ELR (cell line): Measurements from ENCODE around the gene MALRD1.
"Not testable (repeated sequence)": the region's sequence is repeated elsewhere in the genome, so short reads cannot be mapped to it uniquely, and the experiment has no call there.

ENCODE experiments used
- DNase-seq: peaks from one replicate; pipeline ENCODE4 v3.0.0-alpha.2; 2015; ENCODE audit warnings: low read depth

MALRD1 gene

GRCh38 chr10:19713159-19713558, 664.6 kb downstream of the MALRD1 start:
- no peak for DNase-seq

- no peak for DNase-seq
These were observed 665.4 kb downstream of the MALRD1 start for GRCh38 chr10:19713800-19714525.

GRCh38 chr10:19719284-19719683, 670.7 kb downstream of the MALRD1 start:
- peak; percentile 0 for DNase-seq

- no peak for DNase-seq
These were observed 675.7 kb downstream of the MALRD1 start for GRCh38 chr10:19724287-19724686.

- no peak for DNase-seq
These were observed 679.8 kb downstream of the MALRD1 start for GRCh38 chr10:19728376-19728775.

- no peak for DNase-seq
These were observed 680.4 kb downstream of the MALRD1 start for GRCh38 chr10:19728964-19729363.

- DNase-seq, result peak; percentile 1
These were observed 681.7 kb downstream of the MALRD1 start for GRCh38 chr10:19730167-19730906.

GRCh38 chr10:19730907-19731217, 682.3 kb downstream of the MALRD1 start:
- DNase-seq, result no peak

- DNase-seq, result no peak
These were observed 683.0 kb downstream of the MALRD1 start for GRCh38 chr10:19731560-19731959.

- no peak for DNase-seq
These were observed 689.8 kb downstream of the MALRD1 start for GRCh38 chr10:19738440-19738839.

- not testable (repeated sequence) for DNase-seq
These were observed 690.6 kb downstream of the MALRD1 start for GRCh38 chr10:19739232-19739631.

GRCh38 chr10:19742144-19742543, 693.5 kb downstream of the MALRD1 start:
- not testable (repeated sequence) for DNase-seq

GRCh38 chr10:19745672-19746071, 697.1 kb downstream of the MALRD1 start:
- DNase-seq, result no peak

- DNase-seq, result peak; percentile 3
These were observed 700.7 kb downstream of the MALRD1 start for GRCh38 chr10:19749185-19749729.

- no peak for DNase-seq
These were observed 702.4 kb downstream of the MALRD1 start for GRCh38 chr10:19750972-19751371.

- no peak for DNase-seq
These were observed 708.3 kb downstream of the MALRD1 start for GRCh38 chr10:19756919-19757318.

- DNase-seq, result no peak
These were observed 713.4 kb downstream of the MALRD1 start for GRCh38 chr10:19762026-19762425.

GRCh38 chr10:19764111-19764510, 715.5 kb downstream of the MALRD1 start:
- DNase-seq, result no peak

- DNase-seq, result no peak
These were observed 719.3 kb downstream of the MALRD1 start for GRCh38 chr10:19767876-19768275.

- not testable (repeated sequence) for DNase-seq
These were observed 721.2 kb downstream of the MALRD1 start for GRCh38 chr10:19769826-19770225.

GRCh38 chr10:19772972-19773371, 724.4 kb downstream of the MALRD1 start:
- no peak for DNase-seq

- no peak for DNase-seq
These were observed 726.7 kb downstream of the MALRD1 start for GRCh38 chr10:19775296-19775695.

GRCh38 chr10:19777806-19778205, 729.2 kb downstream of the MALRD1 start:
- DNase-seq, result no peak
